Stimulated activated naive B cell treated with anti-CD40 and anti-IgM and Interleukin-4, amounts not matched to agents 10 μg/mL and 1 μg/mL and 100 μg/mL, for 72 hours (primary cell): ENCODE results near the gene KRTAP4-2.
A peak's percentile ranks its signal among the peaks of the same experiment; 100 is the strongest.
"Not testable (repeated sequence)": the region's sequence is repeated elsewhere in the genome, so short reads cannot be mapped to it uniquely, and the experiment has no call there.

Source experiments
- ATAC-seq, 2 donors: fragments of 150-1000 bp; cut with Tn5 transposase; replicated peaks; 2 replicates each; pipeline ENCODE4 v1.10.0; 2021; ENCODE audit warnings: moderate library complexity in 1 of 2
- DNase-seq: peaks from one replicate; pipeline ENCODE4 v3.0.0; 2021
- H3K27ac Mint-ChIP-seq: one replicate; pipeline ENCODE4 v1.8.0; 2022; ENCODE audit warnings: mild to moderate bottlenecking, mixed read lengths
- H3K27me3 Mint-ChIP-seq, 2 donors: one replicate each; pipeline ENCODE4 v1.8.0; 2022; ENCODE audit warnings: mixed read lengths in 2 of 2
- H3K36me3 Mint-ChIP-seq, 2 donors: one replicate each; pipeline ENCODE4 v1.8.0; 2022; ENCODE audit warnings: mixed read lengths in 2 of 2, mild to moderate bottlenecking in 1 of 2
- H3K4me1 Mint-ChIP-seq, 2 donors: one replicate each; pipeline ENCODE4 v1.8.0; 2022; ENCODE audit warnings: mixed read lengths in 2 of 2, mild to moderate bottlenecking in 1 of 2
- H3K4me3 Mint-ChIP-seq, 2 donors: one replicate each; pipeline ENCODE4 v1.8.0; 2022; ENCODE audit warnings: mild to moderate bottlenecking in 2 of 2, mixed read lengths in 2 of 2, moderate library complexity in 1 of 2
- H3K9me3 Mint-ChIP-seq, 2 donors: one replicate each; pipeline ENCODE4 v1.8.0; 2022; ENCODE audit warnings: mixed read lengths in 2 of 2, mild to moderate bottlenecking in 1 of 2

KRTAP4-2 gene

DNA sequence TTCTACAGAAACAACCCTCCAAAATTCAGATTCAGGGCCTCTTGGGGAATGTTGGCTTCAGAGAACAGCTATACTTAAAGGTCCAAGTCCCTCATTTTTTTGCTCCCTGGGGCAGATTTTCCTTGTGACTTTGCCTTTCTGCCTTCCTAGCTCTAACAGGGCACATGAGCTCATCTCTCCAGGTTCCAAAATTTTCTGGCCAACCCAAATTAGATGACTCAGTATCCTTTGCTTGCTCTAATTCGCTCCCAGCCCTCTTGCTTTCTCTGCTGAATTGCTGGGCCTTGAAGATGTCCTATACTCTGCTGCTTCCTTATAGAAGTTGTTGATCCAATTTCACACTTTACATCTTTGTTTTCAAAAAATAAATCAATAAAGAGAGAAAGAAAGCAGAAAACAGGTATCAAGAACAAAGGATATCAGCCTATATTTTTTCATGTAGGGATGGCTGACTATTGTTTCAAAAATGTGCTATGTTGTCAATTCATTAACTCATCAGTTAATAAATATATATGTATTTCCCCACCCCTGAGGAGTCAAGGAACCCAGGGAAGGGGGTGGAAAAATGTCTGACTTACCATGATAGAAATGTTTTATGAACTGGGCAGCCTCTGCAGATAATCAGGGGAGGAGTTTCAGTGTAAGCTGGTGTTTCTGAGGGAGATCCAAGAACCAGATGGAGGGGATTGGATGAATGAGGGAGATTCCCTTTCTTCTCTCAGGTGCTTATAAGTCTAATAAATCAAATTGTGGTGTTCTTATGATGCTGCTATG, 1.0 kb upstream of the KRTAP4-2 start:
- Mint-ChIP-seq H3K4me1 (peaks cover 31 to 42% of the 10 kb centered on the region in 2 donors), H3K36me3 (no peaks in the 10 kb centered on the region)
- ATAC-seq: no peak

DNA sequence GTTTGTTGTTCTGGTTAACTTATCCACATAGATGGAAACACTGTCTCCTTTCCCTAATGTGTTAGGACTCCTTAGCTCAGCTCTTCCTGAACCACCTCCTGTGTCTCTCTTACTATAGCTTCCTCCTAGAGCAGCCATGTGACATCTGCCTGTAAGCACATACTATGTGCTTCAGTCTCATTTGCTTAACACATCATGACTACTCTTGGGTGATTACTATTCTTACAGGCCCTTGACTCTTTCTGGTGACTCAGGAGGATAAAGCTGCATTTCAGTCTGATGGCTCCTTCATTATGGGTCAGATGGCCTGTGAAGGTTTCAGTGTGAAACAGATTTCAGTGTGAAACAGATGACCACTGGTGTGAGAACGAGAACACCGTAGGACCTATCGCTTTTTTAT, 320 bp upstream of the KRTAP4-2 start:
- H3K36me3 Mint-ChIP-seq: no peaks in the 10 kb centered on the region
- H3K4me1 Mint-ChIP-seq: peaks cover 33 to 42% of the 10 kb centered on the region in 2 donors
- no peak overlapping the region for H3K4me3 Mint-ChIP-seq
- H3K27me3 Mint-ChIP-seq: no peaks in the 10 kb centered on the region
- DNase-seq (no peak), ATAC-seq (peak; percentile 37 to 48)
- H3K27ac Mint-ChIP-seq: peak overlapping the region; percentile 25
- peaks cover 0 to 1% of the 10 kb centered on the region in 2 donors for H3K9me3 Mint-ChIP-seq

More for the DNA sequence above, 1.0 kb upstream of the KRTAP4-2 start:
- Mint-ChIP-seq H3K27ac (no peak overlapping the region), H3K4me3 (no peak overlapping the region), H3K27me3 (peaks cover 0 to under 1% of the 10 kb centered on the region in 2 donors), H3K9me3 (peaks cover 0 to 1% of the 10 kb centered on the region in 2 donors)
- no peak for DNase-seq

DNA sequence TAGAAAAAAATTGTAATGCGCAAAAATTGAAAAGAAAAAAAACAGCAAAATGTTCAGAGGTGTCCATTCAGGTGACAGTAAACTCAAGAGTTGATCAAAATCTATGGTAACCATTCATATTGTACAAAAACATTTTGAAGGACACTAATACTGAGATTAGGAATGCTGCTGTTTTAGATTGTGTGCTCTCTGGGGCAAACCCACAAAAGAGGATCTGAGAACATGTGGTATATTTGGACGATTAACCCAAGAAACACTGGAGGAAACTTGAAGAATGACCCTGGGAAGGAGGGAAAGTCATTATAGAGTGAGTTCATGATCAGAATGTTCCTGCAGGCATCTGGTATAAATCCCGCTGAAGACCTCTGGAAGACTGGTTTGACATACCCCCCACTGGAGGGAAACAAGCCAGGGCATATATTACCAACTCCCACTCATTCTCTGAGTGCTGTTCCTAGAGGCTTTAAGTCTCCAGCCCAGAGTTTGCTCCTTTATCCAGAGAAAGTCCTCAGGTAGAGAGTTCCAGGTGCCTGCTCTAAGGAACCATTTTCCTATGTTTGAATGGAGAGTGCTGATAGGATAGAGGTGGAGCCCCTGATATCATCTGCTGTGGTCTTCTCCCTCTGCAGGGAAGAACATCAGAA, 1.2 kb downstream of the KRTAP4-2 start:
- peak overlapping the region; percentile 65 for H3K27ac Mint-ChIP-seq
- peaks cover 0 to 1% of the 10 kb centered on the region in 2 donors for H3K9me3 Mint-ChIP-seq
- peak; percentile 95 to 96 for ATAC-seq
- peak; percentile 19 for DNase-seq
- H3K4me1 Mint-ChIP-seq: peaks cover 39 to 51% of the 10 kb centered on the region in 2 donors
- no peaks in the 10 kb centered on the region for H3K27me3 Mint-ChIP-seq
- no peaks in the 10 kb centered on the region for H3K36me3 Mint-ChIP-seq
- no peak overlapping the region for H3K4me3 Mint-ChIP-seq

DNA sequence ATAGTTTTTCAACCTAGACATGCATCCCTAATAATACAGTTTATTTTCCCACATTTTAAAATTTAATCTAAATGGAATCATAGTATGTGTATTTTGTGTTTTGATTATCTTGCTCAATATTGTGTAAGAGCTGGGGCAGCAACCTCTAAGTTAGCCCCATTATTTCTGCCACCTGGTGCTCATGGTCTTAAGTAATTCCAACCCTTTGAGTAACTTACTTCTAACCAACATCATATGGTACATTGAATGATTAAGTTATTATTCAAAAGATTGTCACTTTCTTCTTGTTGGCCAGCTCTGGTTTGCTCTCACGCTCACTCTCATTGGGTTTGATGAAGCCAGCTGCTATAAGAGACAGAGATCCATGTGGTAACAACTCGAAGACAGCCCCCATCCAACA, 6.1 kb downstream of the KRTAP4-2 start:
- no peaks in the 10 kb centered on the region for H3K36me3 Mint-ChIP-seq

DNA sequence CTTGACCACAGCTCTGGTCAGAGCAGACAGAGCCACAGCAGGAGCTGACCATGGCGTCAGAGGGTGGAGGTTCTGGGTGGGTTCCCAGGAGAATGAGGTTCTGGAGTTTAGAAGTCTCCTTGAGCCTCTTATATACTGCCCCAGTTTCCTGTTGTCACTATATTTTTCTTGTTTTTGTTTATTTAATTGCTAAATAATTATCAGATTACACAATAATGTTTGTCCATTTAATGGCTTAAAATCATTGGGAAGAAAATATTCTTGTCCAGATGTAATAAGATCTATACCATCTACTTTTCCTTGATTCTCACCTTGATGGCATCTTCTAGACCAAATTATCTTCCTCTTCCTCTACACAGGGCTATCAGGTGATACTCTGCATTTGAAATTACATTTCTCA, 9.9 kb downstream of the KRTAP4-2 start, which contains the start of gene KRTAP4-3:
KRTAP4-3 (minus strand) TSS at position 101 of the 400 bp plus-strand sequence; CDS start at position 52, 49 bp downstream.
- Mint-ChIP-seq H3K4me3 (no peak within 1 kb of the TSS), H3K27ac (peak within 1 kb of the TSS; percentile 25), H3K27me3 (no peaks in the 10 kb centered on the region), H3K9me3 (peaks cover 2 to 4% of the 10 kb centered on the region in 2 donors), H3K4me1 (peaks cover 9 to 13% of the 10 kb centered on the region in 2 donors), H3K36me3 (no peaks in the 10 kb centered on the region)
- DNase-seq: no peak
- no peak for ATAC-seq

More for the DNA sequence above, 6.1 kb downstream of the KRTAP4-2 start:
- no peak for ATAC-seq
- H3K4me3 Mint-ChIP-seq: no peak overlapping the region
- DNase-seq: no peak
- no peaks in the 10 kb centered on the region for H3K27me3 Mint-ChIP-seq
- H3K27ac Mint-ChIP-seq: no peak overlapping the region
- H3K4me1 Mint-ChIP-seq: peaks cover 26 to 35% of the 10 kb centered on the region in 2 donors
- H3K9me3 Mint-ChIP-seq: peaks cover 2 to 4% of the 10 kb centered on the region in 2 donors

DNA sequence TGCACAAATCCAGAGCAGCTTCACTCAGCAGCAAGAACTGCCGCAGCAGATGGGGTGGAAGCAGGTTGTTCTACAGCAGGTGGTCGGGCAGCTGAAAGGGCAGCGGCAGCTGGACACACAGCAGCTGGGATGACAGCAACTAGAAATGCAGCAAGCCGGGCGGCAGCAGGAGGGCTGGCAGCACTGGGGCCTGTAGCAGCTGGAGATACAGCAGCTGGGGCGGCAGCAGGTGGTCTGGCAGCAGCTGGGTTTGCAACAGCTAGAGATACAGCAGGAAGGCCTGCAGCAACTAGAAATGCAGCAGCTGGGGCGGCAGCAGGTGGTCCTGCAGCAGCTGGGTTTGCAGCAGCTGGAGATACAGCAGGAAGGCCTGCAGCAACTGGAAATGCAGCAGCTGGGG, 10.5 kb downstream of the KRTAP4-2 start:
- no peak overlapping the region for H3K27ac Mint-ChIP-seq
- no peaks in the 10 kb centered on the region for H3K27me3 Mint-ChIP-seq
- DNase-seq (no peak), ATAC-seq (no peak)
- H3K36me3 Mint-ChIP-seq: no peaks in the 10 kb centered on the region
- H3K4me3 Mint-ChIP-seq: no peak overlapping the region
- H3K4me1 Mint-ChIP-seq: peaks cover 9% of the 10 kb centered on the region in 2 donors
- H3K9me3 Mint-ChIP-seq: peaks cover 2 to 4% of the 10 kb centered on the region in 2 donors

DNA sequence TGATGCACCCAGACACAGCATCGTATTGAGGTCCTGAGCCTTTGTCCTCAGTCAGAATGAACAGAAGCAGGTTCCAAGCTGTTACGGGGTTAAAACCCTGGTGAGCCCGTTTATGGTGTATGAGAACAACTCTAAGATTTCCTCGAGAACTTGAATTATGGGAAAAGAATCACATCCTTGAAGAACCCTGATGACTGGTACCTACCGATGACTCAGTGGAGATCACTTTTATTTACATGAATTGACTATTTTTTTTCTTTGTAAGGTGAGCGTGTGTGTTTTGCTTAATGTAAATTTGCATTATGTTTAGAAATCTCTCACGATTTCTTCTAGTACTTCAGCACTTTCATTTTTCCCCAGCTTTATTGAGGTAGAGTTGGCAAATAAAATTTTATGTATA, 14.2 kb downstream of the KRTAP4-2 start:
- ATAC-seq (no peak), DNase-seq (no peak)
- H3K27me3 Mint-ChIP-seq: peaks cover 0 to 4% of the 10 kb centered on the region in 2 donors
- H3K4me3 Mint-ChIP-seq: no peak overlapping the region
- no peaks in the 10 kb centered on the region for H3K36me3 Mint-ChIP-seq
- H3K27ac Mint-ChIP-seq: no peak overlapping the region
- no peaks in the 10 kb centered on the region for H3K9me3 Mint-ChIP-seq
- H3K4me1 Mint-ChIP-seq: peaks cover 9% of the 10 kb centered on the region in 2 donors

DNA sequence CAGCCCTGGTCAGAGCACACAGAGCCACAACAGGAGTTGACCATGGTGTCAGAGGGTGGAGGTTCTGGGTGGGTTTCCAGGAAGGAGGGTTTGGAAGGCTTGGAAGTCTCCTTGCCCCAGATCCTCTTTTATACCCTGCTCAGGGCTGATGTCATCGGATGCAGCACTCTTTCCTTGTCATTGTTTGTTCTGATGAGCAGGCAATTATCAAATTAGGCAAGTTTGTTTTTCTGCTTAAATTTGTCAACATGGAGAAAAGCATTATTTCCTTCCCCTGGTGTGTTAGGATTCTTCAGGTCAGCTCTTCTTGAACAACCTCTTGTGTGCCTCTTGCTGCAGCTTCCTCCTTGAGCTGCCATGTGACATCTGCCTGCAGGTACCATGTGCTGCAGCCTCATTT, 17.4 kb downstream of the KRTAP4-2 start, which contains the start of gene KRTAP4-4:
KRTAP4-4 (minus strand) TSS at position 101 of the 400 bp plus-strand sequence; CDS start at position 44, 57 bp downstream.
- Mint-ChIP-seq H3K27ac (no peak within 1 kb of the TSS), H3K4me3 (no peak within 1 kb of the TSS), H3K27me3 (peaks cover 0 to 10% of the 10 kb centered on the region in 2 donors), H3K9me3 (no peaks in the 10 kb centered on the region), H3K36me3 (no peaks in the 10 kb centered on the region), H3K4me1 (peaks cover 7 to 15% of the 10 kb centered on the region in 2 donors)
- no peak for ATAC-seq
- DNase-seq: no peak

DNA sequence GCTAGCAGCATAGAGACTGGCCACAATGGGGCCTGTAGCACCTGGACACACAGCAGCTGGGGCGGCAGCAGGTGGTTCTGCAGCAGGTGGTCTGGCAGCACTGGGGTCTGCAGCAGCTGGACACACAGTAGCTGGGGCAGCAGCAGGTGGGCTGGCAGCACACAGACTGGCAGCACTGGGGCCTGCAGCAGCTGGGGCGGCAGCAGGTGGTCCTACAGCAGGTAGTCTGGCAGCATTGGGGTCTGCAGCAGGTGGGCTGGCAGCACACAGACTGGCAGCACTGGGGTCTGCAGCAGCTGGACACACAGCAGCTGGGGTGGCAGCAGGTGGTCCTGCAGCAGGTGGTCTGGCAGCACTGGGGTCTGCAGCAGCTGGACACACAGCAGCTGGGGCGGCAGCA, 17.8 kb downstream of the KRTAP4-2 start:
- not testable (repeated sequence) for H3K9me3 Mint-ChIP-seq, H3K36me3 Mint-ChIP-seq, H3K27ac Mint-ChIP-seq, ATAC-seq, H3K4me3 Mint-ChIP-seq, DNase-seq, H3K27me3 Mint-ChIP-seq
- peaks cover 7 to 15% of the 10 kb centered on the region in 2 donors for H3K4me1 Mint-ChIP-seq

DNA sequence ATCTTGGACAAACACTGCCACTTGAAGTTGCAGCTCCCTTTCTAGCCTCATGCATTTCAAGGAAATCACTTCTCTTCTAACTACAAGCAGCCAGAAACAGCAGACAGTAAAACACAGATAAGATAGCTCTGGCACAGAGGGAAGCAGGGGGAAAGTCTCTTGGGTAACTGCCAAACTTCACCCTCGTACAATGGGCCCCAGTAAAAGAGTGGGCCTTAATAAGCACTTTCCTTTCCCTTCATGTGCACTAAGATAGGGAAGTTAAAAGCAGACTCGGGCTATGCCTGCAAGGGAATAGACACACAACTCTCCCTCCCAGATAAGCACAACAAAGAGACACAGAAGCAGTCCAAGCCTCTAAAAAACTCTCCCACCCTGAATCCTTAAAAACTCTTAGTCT, 24.2 kb downstream of the KRTAP4-2 start:
- H3K4me3 Mint-ChIP-seq: no peak overlapping the region
- no peak overlapping the region for H3K27ac Mint-ChIP-seq
- H3K27me3 Mint-ChIP-seq: peaks cover 0 to 6% of the 10 kb centered on the region in 2 donors
- no peaks in the 10 kb centered on the region for H3K9me3 Mint-ChIP-seq
- ATAC-seq (no peak), DNase-seq (no peak)
- peaks cover 4 to 12% of the 10 kb centered on the region in 2 donors for H3K4me1 Mint-ChIP-seq
- no peaks in the 10 kb centered on the region for H3K36me3 Mint-ChIP-seq

DNA sequence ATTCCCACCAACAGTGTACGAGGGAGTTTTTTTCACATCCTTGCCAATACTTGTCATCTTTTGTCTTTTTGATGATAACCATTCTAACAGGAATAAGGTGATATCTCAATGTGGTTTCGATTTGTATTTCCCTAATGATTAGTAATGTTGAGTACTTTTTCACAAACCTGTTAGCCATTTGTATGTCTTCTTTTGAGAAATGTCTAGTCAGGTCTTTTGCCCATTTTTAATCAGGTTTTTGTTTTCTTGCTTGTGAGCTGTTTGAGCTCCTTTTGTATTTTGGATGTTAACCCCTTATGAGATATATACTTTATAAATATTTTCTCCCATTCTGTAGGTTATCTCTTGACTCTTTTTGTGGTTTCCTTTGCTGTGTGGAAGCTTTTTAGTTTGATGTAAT, 26.5 kb downstream of the KRTAP4-2 start:
- DNase-seq (no peak), ATAC-seq (no peak)
- Mint-ChIP-seq H3K9me3 (peaks cover 0 to 2% of the 10 kb centered on the region in 2 donors), H3K4me3 (no peak overlapping the region), H3K27ac (no peak overlapping the region), H3K27me3 (no peaks in the 10 kb centered on the region), H3K4me1 (peaks cover 6 to 12% of the 10 kb centered on the region in 2 donors), H3K36me3 (no peaks in the 10 kb centered on the region)

DNA sequence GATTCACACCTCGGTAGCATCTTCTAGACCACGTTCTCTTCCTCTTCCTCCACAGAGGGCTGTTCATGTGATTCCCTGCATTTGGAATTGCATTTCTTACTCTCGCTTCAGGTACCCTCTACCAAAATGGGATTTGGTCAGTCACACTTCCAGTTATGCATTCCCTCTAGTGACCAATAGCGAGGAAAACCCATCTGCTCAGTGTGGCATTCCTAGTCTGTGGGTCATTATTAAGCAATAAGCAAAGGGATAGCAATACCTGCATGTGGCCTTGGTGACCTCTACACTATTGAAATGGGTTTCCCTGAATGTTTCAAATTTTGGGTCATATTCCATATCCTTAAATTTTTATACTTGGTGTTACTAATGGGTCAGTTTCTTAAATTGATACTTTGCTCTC, 28.0 kb downstream of the KRTAP4-2 start:
- H3K36me3 Mint-ChIP-seq: peaks cover 0 to 2% of the 10 kb centered on the region in 2 donors
- no peak overlapping the region for H3K4me3 Mint-ChIP-seq
- ATAC-seq (no peak), DNase-seq (no peak)
- no peaks in the 10 kb centered on the region for H3K27me3 Mint-ChIP-seq
- peaks cover 0 to 2% of the 10 kb centered on the region in 2 donors for H3K9me3 Mint-ChIP-seq
- H3K27ac Mint-ChIP-seq: no peak overlapping the region
- H3K4me1 Mint-ChIP-seq: peaks cover 6 to 12% of the 10 kb centered on the region in 2 donors

DNA sequence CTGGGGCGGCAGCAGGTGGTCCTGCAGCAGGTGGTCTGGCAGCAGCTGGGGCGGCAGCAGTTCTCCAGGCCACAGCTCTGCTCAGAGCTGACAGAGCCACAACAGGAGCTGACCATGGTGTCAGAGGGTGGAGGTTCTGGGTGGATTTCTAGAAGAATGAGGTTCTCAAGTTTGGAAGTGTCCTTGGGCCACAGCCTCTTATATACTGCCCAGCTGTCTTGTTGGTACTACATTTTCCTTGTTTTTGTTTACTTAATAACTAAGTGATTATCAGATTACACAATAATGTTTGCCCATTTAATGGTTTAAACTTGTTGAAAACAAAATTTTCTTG, 28.4 kb downstream of the KRTAP4-2 start, which contains the start of gene KRTAP4-5:
KRTAP4-5 (minus strand) TSS at position 174 of the 334 bp plus-strand sequence; CDS start at position 116, 58 bp downstream.
- Mint-ChIP-seq H3K27me3 (no peaks in the 10 kb centered on the region), H3K4me1 (peaks cover 6 to 12% of the 10 kb centered on the region in 2 donors), H3K36me3 (peaks cover 0 to 3% of the 10 kb centered on the region in 2 donors), H3K4me3 (no peak within 1 kb of the TSS), H3K9me3 (peaks cover 0 to 2% of the 10 kb centered on the region in 2 donors), H3K27ac (no peak within 1 kb of the TSS)
- DNase-seq (no peak), ATAC-seq (no peak)

DNA sequence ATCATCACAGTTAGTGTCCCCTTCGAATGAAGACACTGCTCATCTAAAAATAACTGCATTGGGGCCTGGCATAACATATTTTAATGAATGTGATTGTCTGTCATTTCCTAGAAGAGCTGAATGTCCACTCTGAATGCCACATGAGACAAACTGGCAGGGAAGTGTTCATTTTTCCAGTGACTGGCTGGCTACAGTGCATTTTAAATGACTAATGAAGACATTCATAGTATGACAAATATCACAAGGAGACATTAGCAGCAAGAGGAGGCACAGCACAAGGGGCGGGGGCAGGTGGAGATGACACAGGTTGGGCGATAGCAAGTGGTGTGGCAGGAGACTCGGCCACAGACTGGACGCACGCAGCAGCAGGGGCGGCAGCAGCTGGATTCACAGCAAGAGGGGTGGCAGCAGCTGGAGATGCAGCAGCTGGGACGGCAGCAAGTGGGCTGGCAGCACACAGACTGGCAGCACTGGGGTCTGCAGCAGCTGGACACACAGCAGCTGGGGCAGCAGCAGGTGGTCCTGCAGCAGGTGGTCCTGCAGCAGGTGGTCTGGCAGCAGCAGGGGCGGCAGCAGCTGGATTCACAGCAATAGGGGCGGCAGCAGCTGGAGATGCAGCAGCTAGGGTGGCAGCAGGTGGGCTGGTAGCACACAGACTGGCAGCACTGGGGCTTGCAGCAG, 28.9 kb downstream of the KRTAP4-2 start:
- H3K27ac Mint-ChIP-seq, H3K9me3 Mint-ChIP-seq, H3K36me3 Mint-ChIP-seq, DNase-seq, H3K27me3 Mint-ChIP-seq, ATAC-seq, H3K4me3 Mint-ChIP-seq: not testable (repeated sequence)
- peaks cover 6 to 12% of the 10 kb centered on the region in 2 donors for H3K4me1 Mint-ChIP-seq
